Astrocyte of the cerebellum (primary cell): ENCODE data around the gene PALMD.

Experiments used
- DNase-seq: peaks from one replicate; pipeline ENCODE4 v3.0.0-alpha.2; 2011; ENCODE audit warnings: low read depth
- H3K4me3 ChIP-seq: 2 replicates; pipeline ENCODE4 v1.5.1; 2011; ENCODE audit warnings: mild to moderate bottlenecking, low read depth, low read length, moderate library complexity
- in situ Hi-C: cut with HindIII; loops from 2 replicates; pipeline ENCODE4 v1.10.0; 2017; ENCODE audit warnings: low sequenced_read_pairs
- TF ChIP-seq, protein P1 (sequence below): IDR thresholded peaks from 2 replicates; pipeline ENCODE4 v1.5.1; 2012; ENCODE audit warnings: low read length, low read depth, moderate library complexity, mild to moderate bottlenecking; ENCODE audit errors: missing control alignments

The PALMD gene

DNA sequence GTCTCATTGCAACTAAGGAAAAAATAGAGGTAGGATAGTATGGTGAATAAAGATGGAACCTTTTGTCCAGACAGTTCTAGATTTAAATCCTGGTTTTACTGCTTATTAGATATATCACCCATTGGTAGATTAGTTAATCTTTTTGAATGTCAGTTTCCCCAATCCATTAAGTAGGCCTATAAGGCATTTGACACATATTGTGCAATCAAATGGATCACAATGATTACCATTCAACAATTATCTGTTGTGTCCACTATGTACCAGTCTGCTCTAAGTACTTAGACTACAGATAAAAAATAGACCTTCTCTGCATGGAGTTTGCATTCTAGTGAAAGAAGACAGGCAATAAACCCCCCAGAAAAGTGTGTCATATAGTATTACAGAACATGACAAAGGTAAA, 6.0 kb upstream of the PALMD start:
- TF ChIP-seq, protein P1, sequence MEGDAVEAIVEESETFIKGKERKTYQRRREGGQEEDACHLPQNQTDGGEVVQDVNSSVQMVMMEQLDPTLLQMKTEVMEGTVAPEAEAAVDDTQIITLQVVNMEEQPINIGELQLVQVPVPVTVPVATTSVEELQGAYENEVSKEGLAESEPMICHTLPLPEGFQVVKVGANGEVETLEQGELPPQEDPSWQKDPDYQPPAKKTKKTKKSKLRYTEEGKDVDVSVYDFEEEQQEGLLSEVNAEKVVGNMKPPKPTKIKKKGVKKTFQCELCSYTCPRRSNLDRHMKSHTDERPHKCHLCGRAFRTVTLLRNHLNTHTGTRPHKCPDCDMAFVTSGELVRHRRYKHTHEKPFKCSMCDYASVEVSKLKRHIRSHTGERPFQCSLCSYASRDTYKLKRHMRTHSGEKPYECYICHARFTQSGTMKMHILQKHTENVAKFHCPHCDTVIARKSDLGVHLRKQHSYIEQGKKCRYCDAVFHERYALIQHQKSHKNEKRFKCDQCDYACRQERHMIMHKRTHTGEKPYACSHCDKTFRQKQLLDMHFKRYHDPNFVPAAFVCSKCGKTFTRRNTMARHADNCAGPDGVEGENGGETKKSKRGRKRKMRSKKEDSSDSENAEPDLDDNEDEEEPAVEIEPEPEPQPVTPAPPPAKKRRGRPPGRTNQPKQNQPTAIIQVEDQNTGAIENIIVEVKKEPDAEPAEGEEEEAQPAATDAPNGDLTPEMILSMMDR = no peak
- DNase-seq = no peak
- no peak overlapping the region for H3K4me3 ChIP-seq
- in situ Hi-C loops = no loop called here

DNA sequence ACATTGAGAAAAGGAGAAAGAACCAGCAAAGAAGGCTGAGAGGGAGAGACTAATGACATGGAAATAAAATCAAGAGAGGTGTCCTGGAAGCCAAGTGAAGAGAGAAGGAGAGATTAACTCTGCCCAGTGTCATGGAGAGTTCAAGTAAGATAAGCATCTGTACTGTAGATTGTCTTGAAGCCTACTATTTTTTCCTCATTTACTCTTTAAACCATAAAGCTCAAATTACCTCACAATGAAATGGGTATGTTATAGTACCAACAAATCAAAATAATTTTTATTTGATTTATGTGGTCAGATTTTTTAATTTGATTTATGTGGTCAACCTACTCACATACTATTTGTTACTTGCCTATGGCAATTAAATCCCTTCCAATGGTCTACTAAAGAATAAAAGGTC, 5.2 kb upstream of the PALMD start:
- H3K4me3 ChIP-seq = no peak overlapping the region
- DNase-seq = no peak
- in situ Hi-C loops = no loop called here
- TF ChIP-seq, protein P1 = no peak

DNA sequence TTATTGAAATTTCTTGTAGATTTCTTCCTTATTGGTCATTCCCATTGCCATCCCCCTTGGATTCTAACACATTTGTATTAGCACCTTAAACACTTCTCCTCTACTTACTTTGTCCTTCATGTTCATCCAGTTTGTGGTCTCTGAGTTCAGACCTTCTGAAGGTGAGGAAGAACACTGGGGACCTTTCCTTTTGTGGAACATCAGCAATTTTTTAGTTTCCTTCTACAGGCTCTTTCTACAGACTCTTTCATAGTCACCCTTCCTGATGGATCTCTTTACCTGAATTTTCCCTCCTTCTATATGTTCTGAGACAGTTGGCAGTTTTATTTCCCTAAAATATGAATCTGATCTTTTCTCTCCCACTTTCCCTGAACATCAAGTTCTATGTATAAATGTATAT, 4.4 kb upstream of the PALMD start:
- TF ChIP-seq, protein P1 = no peak
- no peak overlapping the region for H3K4me3 ChIP-seq
- in situ Hi-C loops = no loop called here
- no peak for DNase-seq

DNA sequence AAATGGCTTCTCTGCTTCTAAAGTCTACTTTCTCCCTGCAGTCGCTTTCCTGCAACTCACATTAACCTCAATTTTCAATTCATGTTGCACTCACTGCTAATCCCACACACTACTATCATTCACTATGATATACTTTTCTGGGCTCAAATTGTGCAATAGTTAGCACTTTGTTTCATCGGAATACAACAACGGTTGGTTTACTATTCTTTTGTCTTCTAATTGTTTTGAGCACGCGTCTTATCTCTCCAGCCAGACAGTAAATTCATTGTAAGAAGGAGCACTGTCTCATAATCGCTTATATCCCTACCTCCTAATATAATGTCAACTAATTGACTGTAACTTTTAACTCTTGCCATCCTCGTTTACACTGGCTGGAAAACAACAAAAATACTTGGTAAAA, 3.9 kb upstream of the PALMD start:
- in situ Hi-C loops = no loop called here
- H3K4me3 ChIP-seq = no peak overlapping the region
- TF ChIP-seq, protein P1 = no peak
- DNase-seq = no peak

DNA sequence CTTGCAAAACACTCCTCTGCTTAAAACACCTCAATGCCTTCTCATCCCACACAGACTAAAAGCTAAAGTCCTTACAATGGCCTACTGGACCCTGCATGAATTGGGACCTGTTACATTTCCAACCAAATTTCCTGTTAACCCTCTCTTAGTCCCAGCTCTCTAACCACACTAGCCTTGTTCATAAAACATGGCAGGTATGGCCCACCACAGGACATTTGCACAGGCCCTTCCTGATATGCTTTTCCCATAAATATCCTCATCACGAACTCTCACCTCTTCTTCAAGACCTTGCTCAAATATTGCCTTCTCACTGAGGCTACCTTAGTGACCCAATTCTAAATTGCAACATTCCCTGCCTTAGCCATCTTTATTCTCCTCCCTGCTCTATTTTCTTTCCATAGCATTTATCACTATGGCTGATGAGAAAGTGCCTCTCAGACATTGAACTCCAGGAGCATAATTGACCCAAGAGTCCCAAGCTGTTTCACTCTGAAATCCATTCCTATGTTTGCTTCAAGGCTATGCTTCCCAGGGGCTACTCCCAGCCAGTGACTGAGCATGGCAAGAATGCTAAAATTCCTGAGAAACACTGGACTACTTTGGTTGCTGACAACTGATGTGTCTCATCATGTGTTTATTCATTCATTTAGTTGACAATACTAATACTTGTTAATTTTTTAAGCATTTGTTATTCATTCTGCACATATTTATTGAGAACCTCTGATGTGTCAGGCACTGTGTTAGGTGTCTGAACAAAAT, 2.7 kb upstream of the PALMD start:
- no peak overlapping the region for H3K4me3 ChIP-seq
- no peak for DNase-seq
- in situ Hi-C loops = no loop called here
- TF ChIP-seq, protein P1 = no peak

DNA sequence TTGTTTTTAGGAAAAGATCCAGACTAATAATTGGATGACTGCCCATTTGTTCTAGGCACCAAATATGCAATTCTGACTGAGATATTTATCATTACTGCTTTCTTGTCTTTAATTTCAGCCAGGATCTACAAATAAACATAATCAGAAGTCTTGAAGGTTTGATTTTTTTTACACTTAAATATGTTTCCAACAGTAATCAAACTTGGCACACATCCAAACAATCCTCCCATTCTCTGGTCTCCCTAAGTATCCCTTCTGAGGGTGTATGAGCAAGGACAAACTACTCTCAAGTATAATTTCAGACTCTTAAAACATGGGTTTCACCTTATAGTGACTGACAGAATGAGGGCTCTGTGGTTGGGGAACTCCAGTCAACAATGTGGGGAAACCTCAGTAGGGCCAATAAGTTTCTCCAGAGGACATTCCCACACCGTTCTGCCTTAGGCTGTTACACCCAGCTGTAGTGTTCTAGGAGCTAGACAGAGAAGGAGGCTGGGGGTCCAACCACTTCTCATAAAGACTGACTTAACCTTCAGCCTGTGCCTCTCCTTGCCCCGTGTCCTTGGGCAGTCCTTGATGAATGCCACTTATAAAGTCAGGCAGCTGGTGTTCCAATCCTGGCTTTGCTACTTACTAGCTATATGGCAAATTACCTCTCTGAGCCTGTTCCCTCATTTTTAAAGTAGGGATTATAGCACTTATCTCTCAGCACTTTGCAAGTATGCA, 1.5 kb upstream of the PALMD start:
- TF ChIP-seq, protein P1 = no peak
- DNase-seq = no peak
- no peak overlapping the region for H3K4me3 ChIP-seq
- in situ Hi-C loops = no loop called here
